OCI-LY1 (cell line): ENCODE results near the gene CUBN.

ENCODE experiments used
- H2AFZ ChIP-seq: fragments of 200-600 bp; sonication (generic), shearing (Covaris generic); 2 replicates; pipeline ENCODE4 v1.6.0; 2014; ENCODE audit warnings: antibody characterized with exemption, mild to moderate bottlenecking, low read length
- H3F3A ChIP-seq: fragments of 200-600 bp; sonication (generic), shearing (Covaris generic); 2 replicates; pipeline ENCODE4 v1.6.0; 2014; ENCODE audit warnings: mild to moderate bottlenecking, antibody characterized with exemption, low read length, moderate library complexity; ENCODE audit not compliant: insufficient read depth
- H3K27ac ChIP-seq: fragments of 200-600 bp; sonication (generic); 2 replicates; pipeline ENCODE4 v1.5.1; 2014; ENCODE audit warnings: low read length, mixed run types, mild to moderate bottlenecking, low read depth; ENCODE audit not compliant: poor library complexity, severe bottlenecking
- H3K27me3 ChIP-seq: fragments of 200-600 bp; sonication (generic); 2 replicates; pipeline ENCODE4 v1.6.0; 2014; ENCODE audit warnings: antibody characterized with exemption, mild to moderate bottlenecking, low read length, moderate library complexity; ENCODE audit not compliant: insufficient read depth
- H3K36me3 ChIP-seq: fragments of 200-600 bp; sonication (generic); 2 replicates; pipeline ENCODE4 v1.6.1; 2014; ENCODE audit warnings: mild to moderate bottlenecking, antibody characterized with exemption, low read length, moderate library complexity, mixed read lengths; ENCODE audit not compliant: insufficient read depth
- H3K4me1 ChIP-seq: fragments of 200-600 bp; sonication (generic); 2 replicates; pipeline ENCODE4 v1.5.1; 2014; ENCODE audit warnings: mild to moderate bottlenecking, low read length, moderate library complexity; ENCODE audit not compliant: insufficient read depth, severe bottlenecking
- H3K4me2 ChIP-seq: fragments of 200-600 bp; sonication (generic), shearing (Covaris generic); 2 replicates; pipeline ENCODE4 v1.6.1; 2014; ENCODE audit warnings: low read length
- H3K4me3 ChIP-seq: fragments of 200-600 bp; sonication (generic); 2 replicates; pipeline ENCODE4 v1.5.1; 2014; ENCODE audit warnings: low read length, low read depth, mild to moderate bottlenecking, mixed read lengths; ENCODE audit not compliant: poor library complexity, severe bottlenecking
- H3K79me2 ChIP-seq: fragments of 200-600 bp; shearing (Covaris generic); 2 replicates; pipeline ENCODE4 v1.6.1; 2016; ENCODE audit warnings: mixed run types, low read length, mixed read lengths; ENCODE audit not compliant: insufficient read depth
- H3K9ac ChIP-seq: fragments of 200-600 bp; sonication (generic), shearing (Covaris generic); 2 replicates; pipeline ENCODE4 v1.6.1; 2014; ENCODE audit warnings: mild to moderate bottlenecking, low read length, mixed read lengths
- H3K9me2 ChIP-seq: fragments of 200-600 bp; sonication (generic), shearing (Covaris generic); 2 replicates; pipeline ENCODE4 v1.6.1; 2014; ENCODE audit warnings: low read depth, mild to moderate bottlenecking, low read length, mixed read lengths
- H3K9me3 ChIP-seq: fragments of 200-600 bp; shearing (Covaris generic); 2 replicates; pipeline ENCODE4 v1.6.1; 2014; ENCODE audit warnings: low read length, mixed read lengths
- H4K20me1 ChIP-seq: fragments of 200-600 bp; sonication (generic), shearing (Covaris generic); 2 replicates; pipeline ENCODE4 v1.6.0; 2016; ENCODE audit warnings: mild to moderate bottlenecking, low read length; ENCODE audit not compliant: insufficient read depth
- CTCF ChIP-seq: fragments of 200-600 bp; sonication (generic), shearing (Covaris generic); IDR thresholded peaks from 2 replicates; pipeline ENCODE4 v1.5.1; 2017; ENCODE audit warnings: mild to moderate bottlenecking, antibody characterized with exemption, low read length, moderate library complexity, mixed read lengths
- EZH2 ChIP-seq: fragments of 200-600 bp; sonication (generic), shearing (Covaris generic); IDR thresholded peaks from 2 replicates; pipeline ENCODE4 v1.8.0; 2017; ENCODE audit warnings: borderline replicate concordance, mixed run types, mild to moderate bottlenecking, antibody characterized with exemption, low read length, moderate library complexity, mixed read lengths

The CUBN gene

GRCh38 chr10:17029581-17030271 lies 99.9 kb downstream of the CUBN start:
- Histone ChIP-seq H3K79me2 (no peaks in the 10 kb centered on the region), H3K4me1 (no peaks in the 10 kb centered on the region), H3K9me3 (no peaks in the 10 kb centered on the region), H3K27ac (no peak overlapping the region), H3K36me3 (no peaks in the 10 kb centered on the region), H3K9me2 (no peaks in the 10 kb centered on the region), H3K4me2 (no peak overlapping the region), H3F3A (no peaks in the 10 kb centered on the region), H4K20me1 (no peaks in the 10 kb centered on the region), H3K9ac (no peak overlapping the region), H2AFZ (no peak overlapping the region), H3K27me3 (no peaks in the 10 kb centered on the region), H3K4me3 (no peak overlapping the region)
- TF ChIP-seq EZH2 (no peak), CTCF (no peak)

GRCh38 chr10:17029239-17029580 lies 100.4 kb downstream of the CUBN start:
- no peaks in the 10 kb centered on the region for H3K79me2 ChIP-seq
- H2AFZ ChIP-seq = no peak overlapping the region
- no peak overlapping the region for H3K4me2 ChIP-seq
- no peak overlapping the region for H3K27ac ChIP-seq
- H3K36me3 ChIP-seq = no peaks in the 10 kb centered on the region
- H3K4me1 ChIP-seq = no peaks in the 10 kb centered on the region
- no peak overlapping the region for H3K9ac ChIP-seq
- no peaks in the 10 kb centered on the region for H3F3A ChIP-seq
- no peaks in the 10 kb centered on the region for H3K9me3 ChIP-seq
- TF ChIP-seq CTCF (no peak), EZH2 (no peak)
- H3K9me2 ChIP-seq = no peaks in the 10 kb centered on the region
- no peak overlapping the region for H3K4me3 ChIP-seq
- H4K20me1 ChIP-seq = no peaks in the 10 kb centered on the region
- no peaks in the 10 kb centered on the region for H3K27me3 ChIP-seq

DNA sequence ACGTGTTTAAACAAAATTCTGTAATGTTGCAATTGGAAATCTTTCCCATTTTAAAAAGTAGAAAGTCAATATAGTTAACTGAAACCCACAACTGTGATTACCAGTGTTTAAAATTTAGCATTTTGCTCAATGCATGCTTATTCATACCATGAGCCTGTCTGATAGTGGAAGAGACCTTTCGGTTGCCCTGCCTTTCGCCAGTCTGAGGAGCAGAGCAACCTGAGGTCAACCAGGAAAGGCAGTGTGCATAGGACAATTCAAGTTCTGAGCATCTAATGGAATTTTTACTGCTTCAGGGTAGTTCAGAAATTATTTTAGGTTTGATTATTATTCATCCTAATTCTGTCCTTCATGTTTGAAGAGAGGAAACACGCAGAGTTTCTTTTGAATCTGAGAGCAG lies 100.8 kb downstream of the CUBN start:
- no peak for TF ChIP-seq EZH2
- no peak for TF ChIP-seq CTCF
- H3K9me3 ChIP-seq = no peaks in the 10 kb centered on the region
- no peak overlapping the region for H2AFZ ChIP-seq
- H3F3A ChIP-seq = no peaks in the 10 kb centered on the region
- H3K4me3 ChIP-seq = no peak overlapping the region
- no peak overlapping the region for H3K4me2 ChIP-seq
- no peaks in the 10 kb centered on the region for H3K27me3 ChIP-seq
- no peak overlapping the region for H3K9ac ChIP-seq
- H3K79me2 ChIP-seq = no peaks in the 10 kb centered on the region
- H3K4me1 ChIP-seq = no peaks in the 10 kb centered on the region
- no peaks in the 10 kb centered on the region for H4K20me1 ChIP-seq
- H3K9me2 ChIP-seq = no peaks in the 10 kb centered on the region
- H3K27ac ChIP-seq = no peak overlapping the region
- H3K36me3 ChIP-seq = no peaks in the 10 kb centered on the region
